ENCODE results near the gene SLC9C2.

GRCh38 chr1:173479649-173480048 lies 123.2 kb downstream of the SLC9C2 start:
- no peak for TF ChIP-seq CTCF (conservative IDR thresholded peaks at IDR 0.05)
- no peak for TF ChIP-seq EZH2 (IDR thresholded peaks at IDR 0.05; ENCODE audit: low read depth)
